LHCN-M2 (cell line): Measurements from ENCODE around the gene CMKLR1. TPM values are rescaled to one million over a fixed set of nuclear protein-coding genes. Genes with fewer than 3 reads are reported as not detected.

Experiments used
- total RNA-seq: library from RNA; depleted of rRNA; stranded (reverse); fragments of >200 nt; gene quantifications from 2 replicates; pipeline ENCODE4 v1.2.3, GENCODE V29; 2014; rRNA removed

The CMKLR1 gene
- total RNA-seq, 1 experiment from 2014 or later: 15.4 TPM

Other genes starting within 250 kb of the CMKLR1 start
- not detected in 2 replicates for gene WSCD2, start 210.0 kb downstream of the CMKLR1 start, total RNA-seq
- gene FICD, start 176.0 kb upstream of the CMKLR1 start, total RNA-seq: 7.0 and 7.9 TPM in 2 replicates
- 52.6 and 57.4 TPM in 2 replicates for gene SART3, start 221.9 kb upstream of the CMKLR1 start, total RNA-seq
- 122 and 132 TPM in 2 replicates for gene ISCU, start 223.3 kb upstream of the CMKLR1 start, total RNA-seq